Sigmoid colon (tissue), 7 donors: ENCODE measurements around the gene SCARF1. TPM values are rescaled to one million over a fixed set of nuclear protein-coding genes. Genes with fewer than 3 reads are reported as not detected.

Source experiments
- DNase-seq: peaks from one replicate; pipeline ENCODE4 v3.0.0-alpha.2; 2019
- H3K27ac ChIP-seq, 4 donors: fragments of 200-600 bp; sonication (generic); one replicate each; pipeline ENCODE4 v1.5.1; 2016 to 2019; ENCODE audit warnings: mild to moderate bottlenecking in 1 of 4
- H3K27me3 ChIP-seq, 3 donors: fragments of 200-600 bp; sonication (generic); one replicate each; pipeline ENCODE4 v1.5.1; 2019; ENCODE audit warnings: mild to moderate bottlenecking in 1 of 3
- H3K36me3 ChIP-seq, 4 donors: fragments of 200-600 bp; sonication (generic); one replicate each; pipeline ENCODE4 v1.5.1; 2016 to 2019
- H3K4me1 ChIP-seq, 4 donors: fragments of 200-600 bp; sonication (generic); one replicate each; pipeline ENCODE4 v1.5.1; 2017 to 2019
- H3K4me3 ChIP-seq, 4 donors: fragments of 200-600 bp; sonication (generic); one replicate each; pipeline ENCODE4 v1.5.1; 2017 to 2019; ENCODE audit warnings: mild to moderate bottlenecking in 2 of 4, moderate library complexity in 1 of 4
- H3K9me3 ChIP-seq, 4 donors: fragments of 200-600 bp in 3 of 4; sonication (generic) in 3 of 4; one replicate each; pipeline versions ENCODE4 v1.5.1 to v1.6.1; 2013 to 2019
- CTCF ChIP-seq, 4 experiments: fragments of 450-650 bp in 3 of 4; fragments of 200-600 bp in 1 of 4; IDR thresholded peaks; one replicate each; pipeline ENCODE4 v1.5.1; 2016 to 2019; ENCODE audit warnings: antibody characterized with exemption in 4 of 4, mild to moderate bottlenecking in 3 of 4, moderate library complexity in 2 of 4
- EP300 ChIP-seq, 4 donors: sonication (generic); formaldehyde crosslinking; IDR thresholded peaks; one replicate each; pipeline ENCODE4 v1.6.1; 2017; ENCODE audit warnings: antibody characterized with exemption in 4 of 4
- POLR2A ChIP-seq, 2 donors: fragments of 450-650 bp; IDR thresholded peaks; one replicate each; pipeline ENCODE4 v1.6.1; 2016; ENCODE audit warnings: antibody characterized with exemption in 2 of 2, mild to moderate bottlenecking in 2 of 2, moderate library complexity in 2 of 2
- POLR2AphosphoS5 ChIP-seq, 4 donors: sonication (generic); formaldehyde crosslinking; IDR thresholded peaks; one replicate each; pipeline ENCODE4 v1.6.1; 2017; ENCODE audit warnings: antibody characterized with exemption in 4 of 4
- WGBS, 2 donors: extraction: QIAGEN DNeasy Blood & Tissue Kit; methylation state at CpG; one replicate each; pipeline ENCODE4 v1.1.7; 2013; 5-methylcytosine and 5-hydroxymethylcytosine counted together
- intact Hi-C: fragments of 100-400 bp; cut with DNase I; formaldehyde crosslinking; loops from one replicate; pipeline ENCODE4 v1.15.1; 2023
- polyA plus RNA-seq, 3 donors: library from polyadenylated mRNA; stranded (reverse); fragments of 200-250 nt; gene quantifications; one replicate each; pipeline ENCODE4 v1.2.3, GENCODE V29; 2013
- total RNA-seq, 4 donors: library from RNA; depleted of rRNA; stranded (reverse); fragments of >200 nt; gene quantifications; one replicate each; pipeline ENCODE4 v1.1.0, GENCODE V29; 2016
- donor health status: healthy with polysubstance abuse.
- donor health status: Bipolar disorder and iron deficiency.
- donor health status: healthy.

Gene SCARF1
- total and polyA plus RNA-seq, 7 donors, result 2.1 to 10.2 (median 5.4) TPM

GRCh38 chr17:1643999-1644492, 1.5 kb downstream of the SCARF1 start:
- Histone ChIP-seq H3K4me1 (peaks cover 0 to 41% (median 38%) of the 10 kb centered on the region in 4 donors), H3K4me3 (peak overlapping the region in 3 of 4 donors; percentile 41 to 53 (median 51)), H3K9me3 (no peaks in the 10 kb centered on the region), H3K36me3 (no peaks in the 10 kb centered on the region), H3K27ac (peak overlapping the region in 3 of 4 donors; percentile 30 to 77 (median 40)), H3K27me3 (peaks cover 0 to 3% (median 0%) of the 10 kb centered on the region in 3 donors)
- no peak for DNase-seq
- WGBS, 2 donors, result 22 to 32% methylated on average over 13 of the region's 13 CpGs
- TF ChIP-seq POLR2A (IDR thresholded peaks at IDR 0.05) (no peak), EP300 (IDR thresholded peaks at IDR 0.05) (no peak), POLR2AphosphoS5 (IDR thresholded peaks at IDR 0.05) (no peak), CTCF (IDR thresholded peaks at IDR 0.05) (no peak)
- intact Hi-C loops, result no loop called here

- TF ChIP-seq POLR2A (IDR thresholded peaks at IDR 0.05) (no peak), CTCF (IDR thresholded peaks at IDR 0.05) (no peak), EP300 (IDR thresholded peaks at IDR 0.05) (no peak), POLR2AphosphoS5 (IDR thresholded peaks at IDR 0.05) (no peak)
- no peak for DNase-seq
- Histone ChIP-seq H3K4me3 (peak overlapping the region in 3 of 4 donors; percentile 41 to 53 (median 51)), H3K4me1 (peaks cover 0 to 38% (median 36%) of the 10 kb centered on the region in 4 donors), H3K36me3 (no peaks in the 10 kb centered on the region), H3K9me3 (no peaks in the 10 kb centered on the region), H3K27ac (peak overlapping the region in 3 of 4 donors; percentile 30 to 77 (median 40)), H3K27me3 (peaks cover 0 to 3% (median 0%) of the 10 kb centered on the region in 3 donors)
- intact Hi-C loops, result no loop called here
- 1% methylated on average over 89 to 90 of the region's 90 CpGs for WGBS, 2 donors
Observed at GRCh38 chr17:1643293-1643998, 2.1 kb downstream of the SCARF1 start.

GRCh38 chr17:1641065-1641403, 4.5 kb downstream of the SCARF1 start:
- no peak for DNase-seq
- Histone ChIP-seq H3K4me1 (peaks cover 0 to 17% (median 13%) of the 10 kb centered on the region in 4 donors), H3K4me3 (no peak overlapping the region), H3K9me3 (no peaks in the 10 kb centered on the region), H3K27me3 (peaks cover 0 to 3% (median 0%) of the 10 kb centered on the region in 3 donors), H3K36me3 (no peaks in the 10 kb centered on the region), H3K27ac (no peak overlapping the region)
- intact Hi-C loops, result no loop called here
- no peak for TF ChIP-seq CTCF (IDR thresholded peaks at IDR 0.05)
- TF ChIP-seq POLR2AphosphoS5 (IDR thresholded peaks at IDR 0.05), result no peak
- no peak for TF ChIP-seq POLR2A (IDR thresholded peaks at IDR 0.05)
- no peak for TF ChIP-seq EP300 (IDR thresholded peaks at IDR 0.05)
- WGBS, 2 donors, result 78 to 88% methylated on average over 12 of the region's 12 CpGs

GRCh38 chr17:1640329-1641064, 5.0 kb downstream of the SCARF1 start:
- intact Hi-C loops, result no loop called here
- H3K36me3 ChIP-seq, result no peaks in the 10 kb centered on the region
- H3K9me3 ChIP-seq, result no peaks in the 10 kb centered on the region
- peaks cover 0 to 3% (median 0%) of the 10 kb centered on the region in 3 donors for H3K27me3 ChIP-seq
- whole genome bisulfite sequencing, 2 donors, result 57 to 82% methylated on average over 23 of the region's 23 CpGs
- DNase-seq, result no peak
- no peak overlapping the region for H3K4me3 ChIP-seq
- H3K27ac ChIP-seq, result no peak overlapping the region
- peaks cover 0 to 13% (median 11%) of the 10 kb centered on the region in 4 donors for H3K4me1 ChIP-seq
- TF ChIP-seq CTCF (IDR thresholded peaks at IDR 0.05) (no peak), EP300 (IDR thresholded peaks at IDR 0.05) (no peak), POLR2AphosphoS5 (IDR thresholded peaks at IDR 0.05) (no peak), POLR2A (IDR thresholded peaks at IDR 0.05) (no peak)
